D721Med (cell line): ENCODE measurements around the gene CCL22.

Experiments used
- DNase-seq: peaks from one replicate; pipeline ENCODE4 v3.0.0; 2011; ENCODE audit warnings: low spot score; ENCODE audit not compliant: insufficient read length
- FAIRE-seq: peaks from 2 replicates; lab custom pipeline; 2011; peaks lifted over from hg19 to GRCh38; lab: Jason Lieb, UNC
- CTCF ChIP-seq: IDR thresholded peaks from 2 replicates; pipeline ENCODE4 v1.5.1; 2012; ENCODE audit warnings: mild to moderate bottlenecking, control low read depth; ENCODE audit not compliant: insufficient read depth; ENCODE audit errors: missing control alignments

The CCL22 gene

GRCh38 chr16:57377080-57377841 lies 18.7 kb downstream of the CCL22 start:
- no peak for DNase-seq
- no peak for FAIRE-seq
- TF ChIP-seq CTCF, result no peak

GRCh38 chr16:57379579-57379978 lies 21.0 kb downstream of the CCL22 start:
- no peak for TF ChIP-seq CTCF
- DNase-seq (no peak), FAIRE-seq (no peak)

- DNase-seq (no peak), FAIRE-seq (no peak)
- no peak for TF ChIP-seq CTCF
Measured at GRCh38 chr16:57380671-57381462, 22.3 kb downstream of the CCL22 start.

- TF ChIP-seq CTCF, result no peak
- DNase-seq (no peak), FAIRE-seq (no peak)
Measured at GRCh38 chr16:57381791-57382534, 23.4 kb downstream of the CCL22 start.

GRCh38 chr16:57382535-57383275 lies 24.1 kb downstream of the CCL22 start:
- TF ChIP-seq CTCF, result no peak
- no peak for DNase-seq
- no peak for FAIRE-seq

GRCh38 chr16:57383276-57384247 lies 25.0 kb downstream of the CCL22 start:
- FAIRE-seq (no peak), DNase-seq (no peak)
- TF ChIP-seq CTCF, result no peak
